ENCODE measurements around the gene OR4Q3. TPM values are rescaled to one million over a fixed set of nuclear protein-coding genes. Genes with fewer than 3 reads are reported as not detected.
"Not testable (repeated sequence)": the region's sequence is repeated elsewhere in the genome, so short reads cannot be mapped to it uniquely, and the experiment has no call there.

Gene OR4Q3
- not detected for total RNA-seq

DNA sequence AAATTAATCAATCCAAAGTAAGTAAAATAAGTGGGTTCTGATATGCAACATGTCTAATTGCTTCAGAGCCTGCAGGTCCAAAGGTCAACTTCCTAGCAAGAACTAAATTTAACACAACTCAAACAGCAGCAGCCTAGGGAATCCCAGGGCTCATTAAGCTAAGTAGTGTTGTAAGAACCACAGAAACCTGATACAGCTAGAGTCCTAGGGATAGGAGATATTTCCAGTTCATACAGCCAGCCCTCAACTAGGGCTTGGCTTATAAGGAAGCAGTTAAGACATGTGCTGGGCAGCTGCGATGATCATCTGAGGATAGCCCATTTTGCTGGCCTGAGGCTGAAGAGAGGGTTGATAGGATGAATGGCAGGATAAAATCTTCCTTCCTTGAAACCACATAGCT, at the start of gene OR4Q3:
Gene OR4Q3 (plus strand): TSS at position 316 of the 400 bp plus-strand sequence.
- no peak for DNase-seq

DNA sequence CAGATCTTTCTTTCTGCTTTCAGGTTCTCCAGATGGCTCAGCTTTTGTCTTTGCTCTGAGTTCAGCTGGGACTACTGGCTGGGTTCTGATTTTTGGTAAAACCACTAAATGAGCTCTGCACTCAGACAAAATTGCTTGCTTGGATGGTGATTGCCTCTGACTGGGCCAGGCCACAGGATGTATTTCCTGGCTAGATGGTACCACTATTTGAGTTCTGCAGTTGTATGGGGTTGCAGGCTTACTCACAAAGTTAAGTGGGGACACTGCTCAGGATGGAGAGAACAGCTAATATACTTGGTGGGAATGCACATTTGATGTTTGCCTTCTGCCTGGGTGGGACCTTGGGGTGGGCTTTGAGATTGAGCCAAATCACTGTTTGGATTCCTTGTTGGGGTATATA, 14.0 kb upstream of the OR4Q3 start:
- no peak for DNase-seq

DNA sequence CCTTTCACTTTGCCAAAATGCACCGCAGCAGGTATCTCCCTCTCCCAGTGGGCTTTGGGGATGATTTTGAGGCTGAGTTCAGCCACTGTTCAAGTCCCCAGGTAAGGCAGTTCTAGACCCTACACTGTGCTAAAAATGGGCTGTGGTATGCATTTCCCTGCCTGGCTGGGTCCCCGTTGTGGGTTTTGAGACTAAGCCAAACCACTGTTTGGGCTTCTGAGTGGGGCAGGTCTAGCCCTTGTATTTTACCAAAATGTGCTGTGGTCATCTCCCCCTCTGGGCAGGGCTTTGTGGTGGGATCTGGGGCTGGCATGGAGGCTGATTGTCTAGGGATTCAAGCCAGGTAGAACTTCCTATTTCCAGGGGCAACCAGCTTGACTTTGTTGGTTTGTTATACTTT, 13.6 kb upstream of the OR4Q3 start:
- DNase-seq = no peak

DNA sequence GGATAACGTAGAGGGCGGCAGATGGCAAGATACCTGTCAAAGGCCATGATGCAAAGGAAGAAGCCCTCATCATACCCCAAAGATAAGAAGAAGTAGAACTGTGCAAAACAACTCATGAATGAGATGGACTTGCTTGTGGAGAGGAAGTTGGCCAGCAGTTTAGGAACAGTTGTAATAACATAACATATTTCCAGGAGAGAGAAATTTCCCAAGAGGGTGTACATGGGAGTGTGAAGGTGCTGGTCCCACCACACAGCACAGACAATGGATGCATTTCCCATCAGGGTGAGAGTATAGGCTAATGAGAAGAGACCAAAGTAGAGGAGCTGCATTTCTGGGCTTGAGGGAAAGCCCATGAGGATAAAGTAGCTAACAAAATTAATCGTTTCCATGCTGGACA, 9.5 kb upstream of the OR4Q3 start:
- DNase-seq = not testable (repeated sequence)

DNA sequence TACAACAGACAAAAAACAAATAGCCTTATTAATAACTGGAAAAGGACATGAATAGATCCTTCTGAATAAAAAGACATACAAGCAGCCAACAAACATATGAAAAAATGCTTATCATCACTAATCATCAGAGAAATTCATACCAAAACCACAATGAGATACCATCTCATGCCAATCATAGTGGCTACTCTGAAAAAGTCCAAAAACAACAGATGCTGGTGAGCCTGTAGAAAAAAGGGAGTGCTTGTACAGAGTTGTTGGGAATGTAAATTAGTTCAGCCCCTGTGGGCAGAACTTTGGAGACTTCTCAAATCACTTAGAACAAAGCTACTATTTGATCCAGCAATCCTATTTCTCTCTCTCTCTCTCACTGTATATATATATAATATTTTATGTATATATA, 8.9 kb downstream of the OR4Q3 start:
- not testable (repeated sequence) for DNase-seq

DNA sequence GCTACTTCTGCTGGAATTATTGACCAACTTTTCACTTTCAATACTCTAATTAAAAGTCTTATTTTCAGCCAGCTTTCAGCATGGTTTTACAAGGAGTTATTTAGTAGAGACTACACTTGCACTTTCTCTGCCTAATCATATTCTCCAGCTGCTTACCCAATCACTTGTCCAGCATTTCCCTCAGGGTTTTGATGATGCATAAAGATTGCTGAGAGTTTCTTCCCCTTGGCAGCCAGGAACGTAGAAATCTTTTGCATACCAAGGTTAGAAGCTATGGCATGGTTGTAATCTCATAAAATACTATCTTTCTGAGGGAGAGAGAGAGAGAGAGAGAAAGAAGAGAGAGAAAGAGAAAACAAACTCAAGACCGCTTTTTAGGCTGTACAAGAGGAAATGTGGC, 10.8 kb downstream of the OR4Q3 start:
- no peak for DNase-seq

DNA sequence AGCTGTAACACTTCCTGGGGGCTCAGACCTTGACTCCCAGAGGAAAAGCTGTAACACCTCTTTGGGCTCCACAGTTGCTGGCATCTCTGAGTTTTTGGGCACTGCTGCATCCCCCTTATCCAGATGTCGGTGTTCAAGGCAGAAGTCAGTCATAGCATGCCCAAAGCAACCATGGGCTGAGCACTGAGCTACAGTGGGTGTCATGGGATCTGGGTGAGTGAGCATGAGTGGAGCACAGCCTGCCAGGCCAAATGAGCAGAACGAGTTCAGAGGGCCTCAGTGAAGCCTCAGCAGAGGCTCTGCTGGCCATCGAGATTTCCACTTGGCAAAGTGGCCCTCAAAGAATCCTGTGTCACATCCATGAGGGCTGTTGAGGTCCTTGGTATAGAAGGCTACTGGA, 28.1 kb downstream of the OR4Q3 start:
- DNase-seq = not testable (repeated sequence)

DNA sequence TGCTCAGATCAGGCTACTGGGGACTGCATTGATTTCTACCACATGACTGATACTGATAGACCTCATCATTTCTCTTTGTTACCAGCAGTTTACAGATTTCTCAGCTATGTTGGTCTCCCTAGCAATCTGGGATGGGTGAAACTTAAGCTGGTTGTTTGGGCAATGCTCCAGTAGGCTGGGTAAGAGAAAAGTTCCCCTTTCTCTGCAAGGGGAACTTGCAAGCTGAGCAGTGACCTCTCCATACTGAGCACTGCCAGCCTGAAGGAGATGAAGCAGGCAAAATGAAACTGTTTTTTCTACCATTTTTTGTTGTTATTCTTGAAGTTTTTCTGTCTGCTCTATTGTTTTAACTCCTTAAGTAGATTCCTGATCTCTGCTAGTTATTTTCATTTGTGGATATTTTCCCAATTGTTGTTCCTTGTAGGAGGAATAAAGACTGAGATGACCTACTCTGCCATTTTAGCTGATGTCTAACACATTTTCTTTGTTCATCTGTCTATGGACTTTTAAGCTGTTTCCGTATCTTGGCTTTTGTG, 28.6 kb downstream of the OR4Q3 start:
- no peak for DNase-seq

DNA sequence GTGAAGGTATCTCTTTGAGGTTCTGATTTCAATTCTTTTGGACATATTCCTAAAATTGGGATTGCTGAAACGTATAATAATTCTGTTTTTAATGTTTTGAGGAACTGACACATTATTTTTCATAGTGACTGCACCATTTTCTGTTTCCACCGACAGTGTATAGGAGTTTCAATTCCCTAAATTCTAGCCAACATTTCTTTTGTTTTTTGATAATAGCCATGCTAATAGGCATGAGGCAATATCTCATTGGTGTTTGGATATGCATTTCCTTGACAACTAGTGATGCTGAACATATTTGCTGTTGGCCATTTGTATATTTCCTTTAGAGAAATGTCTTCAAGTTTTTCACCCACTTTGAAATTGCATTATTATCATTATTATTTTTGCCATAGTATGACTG, 29.1 kb downstream of the OR4Q3 start:
- not testable (repeated sequence) for DNase-seq

DNA sequence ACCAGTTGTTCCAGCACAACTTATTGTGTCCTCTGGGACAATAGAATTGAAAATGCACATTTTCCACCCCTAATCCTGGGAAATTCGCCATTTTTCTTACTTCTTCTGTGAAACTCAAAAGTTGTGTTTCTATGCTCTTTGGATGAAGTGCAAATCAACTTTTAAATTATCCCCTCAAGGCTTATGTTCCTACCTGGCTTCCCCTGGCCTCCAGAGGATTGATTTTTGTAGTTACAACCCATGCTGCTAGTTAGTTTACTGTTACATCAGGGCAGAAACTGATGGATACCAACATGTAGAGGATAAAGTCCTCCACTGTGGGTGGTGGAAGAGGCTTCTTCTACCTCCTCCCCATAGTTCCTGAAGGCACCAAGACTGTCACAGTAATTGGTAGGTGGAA, 29.8 kb downstream of the OR4Q3 start, which contains the start of gene OR4M1:
Gene OR4M1 (plus strand): TSS at position 301 of the 400 bp plus-strand sequence. CDS start 6,819 bp downstream, outside the sequence.
- not testable (repeated sequence) for DNase-seq

DNA sequence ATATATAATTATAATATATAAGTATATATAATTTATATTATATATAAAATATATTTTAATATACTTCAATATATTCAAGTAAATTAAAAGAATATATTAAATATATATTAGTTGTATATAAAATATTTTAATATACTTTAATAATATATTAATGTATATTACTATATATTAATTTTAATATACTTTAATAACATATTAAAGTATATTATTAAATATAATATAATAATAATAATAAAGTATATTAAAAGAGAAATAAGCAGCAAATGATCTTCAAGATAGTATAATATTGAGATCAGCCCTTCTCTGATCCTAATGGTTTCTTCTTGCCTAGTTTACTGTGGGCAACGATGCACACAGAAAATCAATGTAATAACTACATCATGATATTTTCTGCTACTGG, 32.2 kb downstream of the OR4Q3 start:
- DNase-seq = no peak

DNA sequence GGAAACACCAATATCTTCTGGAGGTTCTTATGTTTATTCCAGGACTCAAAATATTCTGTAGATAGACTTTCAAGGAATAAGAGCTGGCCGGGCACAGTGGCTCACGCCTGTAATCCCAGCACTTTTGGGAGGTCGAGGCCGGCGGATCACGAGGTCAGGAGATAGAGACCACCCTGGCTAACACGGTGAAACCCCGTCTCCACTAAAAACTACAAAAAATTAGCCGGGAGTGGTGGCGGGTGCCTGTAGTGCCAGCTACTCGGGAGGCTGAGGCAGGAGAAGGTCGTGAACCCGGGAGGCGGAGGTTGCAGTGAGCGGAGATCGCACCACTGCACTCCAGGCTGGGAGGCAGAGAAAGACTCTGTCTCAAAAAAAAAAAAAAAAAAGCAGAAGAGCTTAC, 42.5 kb downstream of the OR4Q3 start:
- not testable (repeated sequence) for DNase-seq

DNA sequence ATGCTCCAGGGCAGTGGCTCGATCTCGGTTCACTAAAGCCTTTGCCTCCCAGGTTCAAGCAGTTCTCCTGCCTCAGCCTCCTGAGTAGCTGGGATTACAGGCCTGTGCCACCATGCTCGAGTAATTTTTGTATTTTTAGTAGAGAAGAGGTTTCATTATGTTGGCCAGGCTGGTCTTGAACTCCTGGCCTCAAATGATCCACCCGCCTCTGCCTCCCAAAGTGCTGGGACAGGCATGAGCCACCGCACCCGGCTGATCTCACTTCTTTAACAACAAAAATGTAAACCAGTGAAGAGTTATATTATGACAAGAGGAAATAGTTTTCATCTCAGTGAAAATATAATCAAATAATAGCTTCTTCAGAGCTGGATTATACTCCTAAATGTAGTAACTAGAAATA, 43.9 kb downstream of the OR4Q3 start:
- DNase-seq = not testable (repeated sequence)

DNA sequence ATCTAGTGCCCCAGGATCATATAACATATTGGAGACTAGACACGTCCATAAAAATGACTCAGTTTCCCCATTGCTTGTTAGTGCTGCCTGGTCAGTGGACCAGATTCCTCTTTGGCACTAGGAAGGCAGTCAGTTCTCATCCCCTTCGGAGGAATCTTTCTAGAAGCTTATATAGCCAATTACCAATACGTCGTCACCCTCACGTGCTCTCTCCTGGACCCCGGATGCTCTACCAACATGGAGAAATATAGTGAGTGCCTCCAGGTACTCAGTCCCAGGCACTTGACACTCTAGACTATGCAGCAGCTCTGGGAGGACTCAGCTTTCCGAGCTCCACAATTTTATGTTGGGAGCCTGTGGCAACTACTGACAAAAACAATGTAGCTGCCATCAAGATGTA, 44.8 kb downstream of the OR4Q3 start:
- not testable (repeated sequence) for DNase-seq

DNA sequence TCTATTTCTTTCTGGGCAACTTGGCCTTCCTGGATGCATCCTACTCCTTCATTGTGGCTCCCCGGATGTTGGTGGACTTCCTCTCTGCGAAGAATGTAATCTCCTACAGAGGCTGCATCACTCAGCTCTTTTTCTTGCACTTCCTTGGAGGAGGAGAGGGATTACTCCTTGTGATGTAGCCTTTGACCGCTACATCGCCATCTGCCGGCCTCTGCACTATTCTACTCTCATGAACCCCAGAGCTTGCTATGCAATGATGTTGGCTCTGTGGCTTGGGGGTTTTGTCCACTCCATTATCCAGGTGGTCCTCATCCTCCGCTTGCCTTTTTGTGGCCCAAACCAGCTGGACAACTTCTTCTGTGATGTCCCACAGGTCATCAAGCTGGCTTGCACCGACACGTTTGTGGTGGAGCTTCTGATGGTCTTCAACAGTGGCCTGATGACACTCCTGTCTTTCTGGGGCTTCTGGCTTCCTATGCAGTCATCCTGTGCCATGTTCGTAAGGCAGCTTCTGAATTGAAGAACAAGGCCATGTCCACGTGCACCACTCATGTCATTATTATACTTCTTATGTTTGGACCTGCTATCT, 53.2 kb downstream of the OR4Q3 start:
- not testable (repeated sequence) for DNase-seq

Small RNA genes lying within 50 kb of the gene (small RNA-seq; reads per million reads assigned to genes)
- not detected for gene AL512310.1 (ENCODE audit: low replicate concordance)

Other genes with a start within 250 kb of the OR4Q3 start
- not detected for gene OR11H2, start 29.7 kb upstream of the OR4Q3 start, total RNA-seq
- gene OR4M1, start 29.9 kb downstream of the OR4Q3 start, total RNA-seq = not detected
- gene OR4N2, start 60.2 kb downstream of the OR4Q3 start, total RNA-seq = not detected
- not detected for gene OR4K2, start 131.6 kb downstream of the OR4Q3 start, total RNA-seq
- not detected for gene OR4K5, start 177.0 kb downstream of the OR4Q3 start, total RNA-seq
- not detected for gene OR4K1, start 187.3 kb downstream of the OR4Q3 start, total RNA-seq
- not detected for gene OR4K15, start 232.0 kb downstream of the OR4Q3 start, total RNA-seq